ENCODE results near the gene ANKRD40CL. TPM values are rescaled to one million over a fixed set of nuclear protein-coding genes. Genes with fewer than 3 reads are reported as not detected.

ANKRD40CL gene
- total and polyA plus RNA-seq, 4 donors = 0.63 TPM; not detected in 3

GRCh38 chr17:50765454-50766221, 1.7 kb downstream of the ANKRD40CL start:
- no peaks in the 10 kb centered on the region for H3K4me1 ChIP-seq (ENCODE audit: control insufficient read depth, insufficient read depth, low read length)
- H3K4me3 ChIP-seq (ENCODE audit: low read depth, low read length) = no peak overlapping the region
- H3K36me3 ChIP-seq (ENCODE audit: control insufficient read depth, insufficient read depth, low read length) = no peaks in the 10 kb centered on the region
- WGBS (ENCODE audit: insufficient coverage) = 79% methylated on average over 6 of the region's 9 CpGs
- no peak for DNase-seq (ENCODE audit: low read depth in 4 of 6, low spot score in 6 of 6)
- H3K27me3 ChIP-seq (ENCODE audit: control insufficient read depth, insufficient read depth, low read length) = no peaks in the 10 kb centered on the region
- H3K9me3 ChIP-seq (ENCODE audit: control insufficient read depth, insufficient read depth, low read length) = no peaks in the 10 kb centered on the region
- H3K27ac ChIP-seq (ENCODE audit: low read depth, low read length) = no peak overlapping the region

GRCh38 chr17:50764734-50765149, 2.6 kb downstream of the ANKRD40CL start:
- WGBS (ENCODE audit: insufficient coverage) = 50% methylated on average over 1 of the region's 2 CpGs
- Histone ChIP-seq H3K27me3 (ENCODE audit: control insufficient read depth, insufficient read depth, low read length) (no peaks in the 10 kb centered on the region), H3K4me3 (ENCODE audit: low read depth, low read length) (no peak overlapping the region), H3K9me3 (ENCODE audit: control insufficient read depth, insufficient read depth, low read length) (no peaks in the 10 kb centered on the region), H3K27ac (ENCODE audit: low read depth, low read length) (no peak overlapping the region), H3K4me1 (ENCODE audit: control insufficient read depth, insufficient read depth, low read length) (no peaks in the 10 kb centered on the region), H3K36me3 (ENCODE audit: control insufficient read depth, insufficient read depth, low read length) (no peaks in the 10 kb centered on the region)
- DNase-seq (ENCODE audit: low read depth in 4 of 6, low spot score in 6 of 6) = no peak

DNA sequence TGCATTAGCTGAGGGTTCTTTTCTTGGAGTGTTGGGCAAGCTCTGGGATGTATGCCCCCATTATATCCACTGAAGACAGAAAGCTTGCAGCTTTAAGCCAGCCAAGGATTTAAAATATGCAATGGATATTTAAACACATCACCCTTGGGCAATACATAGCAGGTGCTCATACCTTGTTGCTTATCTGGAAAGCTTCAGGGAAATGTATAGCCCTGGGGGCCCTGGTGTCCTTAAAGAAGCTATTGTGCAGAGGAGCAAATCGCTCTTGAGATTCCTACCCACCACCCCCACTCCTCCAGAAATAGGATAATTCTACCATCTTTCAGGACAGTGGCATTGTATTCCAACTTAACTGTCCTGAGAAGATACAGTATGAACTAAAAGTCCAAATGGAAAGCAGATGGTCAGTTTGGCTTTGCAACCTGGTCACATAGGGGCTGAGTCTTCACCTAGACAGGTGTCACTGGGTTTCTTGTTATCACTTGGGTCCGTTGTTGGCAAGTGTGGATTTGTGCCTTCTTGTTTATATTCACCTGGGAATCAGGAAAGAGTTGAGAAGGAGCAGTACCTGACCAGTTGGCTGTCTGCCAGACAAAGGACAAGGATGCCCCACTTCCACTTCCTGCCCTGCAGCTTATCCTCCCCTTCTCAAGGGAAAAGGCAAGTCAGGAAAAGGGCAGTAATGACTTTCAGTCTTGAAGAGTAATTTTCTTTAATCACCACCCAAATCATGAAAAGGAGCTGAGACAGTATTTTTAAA, 3.4 kb downstream of the ANKRD40CL start:
- H3K9me3 ChIP-seq (ENCODE audit: control insufficient read depth, insufficient read depth, low read length) = no peaks in the 10 kb centered on the region
- H3K4me3 ChIP-seq (ENCODE audit: low read depth, low read length) = no peak overlapping the region
- H3K36me3 ChIP-seq (ENCODE audit: control insufficient read depth, insufficient read depth, low read length) = no peaks in the 10 kb centered on the region
- WGBS (ENCODE audit: insufficient coverage) = 67% methylated on average over 1 of the region's 2 CpGs
- no peaks in the 10 kb centered on the region for H3K4me1 ChIP-seq (ENCODE audit: control insufficient read depth, insufficient read depth, low read length)
- peak in 2 of 6 donors; percentile 15 to 46 for DNase-seq (ENCODE audit: low read depth in 4 of 6, low spot score in 6 of 6)
- no peaks in the 10 kb centered on the region for H3K27me3 ChIP-seq (ENCODE audit: control insufficient read depth, insufficient read depth, low read length)
- H3K27ac ChIP-seq (ENCODE audit: low read depth, low read length) = no peak overlapping the region

DNA sequence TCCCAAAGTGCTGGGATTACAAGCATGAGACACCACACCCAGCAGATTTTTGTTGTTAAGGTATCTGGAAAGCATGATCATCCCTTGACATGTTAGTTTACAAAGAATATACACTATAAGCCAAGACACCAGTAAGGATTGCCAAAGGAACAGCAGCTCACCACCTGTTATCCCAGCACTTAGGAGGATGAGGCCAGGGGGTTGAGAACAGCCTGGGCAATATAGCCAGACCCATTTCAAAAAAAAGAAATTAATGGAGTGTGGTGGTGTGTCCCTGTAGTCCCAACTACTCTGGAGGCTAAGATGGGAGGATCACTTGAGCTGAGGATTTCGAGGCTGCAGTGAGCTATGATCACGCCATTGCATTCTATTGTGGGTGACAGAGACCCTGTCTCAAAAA, 5.1 kb downstream of the ANKRD40CL start:
- Histone ChIP-seq H3K27ac (ENCODE audit: low read depth, low read length) (no peak overlapping the region), H3K4me1 (ENCODE audit: control insufficient read depth, insufficient read depth, low read length) (no peaks in the 10 kb centered on the region), H3K27me3 (ENCODE audit: control insufficient read depth, insufficient read depth, low read length) (no peaks in the 10 kb centered on the region), H3K9me3 (ENCODE audit: control insufficient read depth, insufficient read depth, low read length) (no peaks in the 10 kb centered on the region), H3K36me3 (ENCODE audit: control insufficient read depth, insufficient read depth, low read length) (no peaks in the 10 kb centered on the region), H3K4me3 (ENCODE audit: low read depth, low read length) (no peak overlapping the region)
- DNase-seq (ENCODE audit: low read depth in 4 of 6, low spot score in 6 of 6) = peak in 1 of 6 donors; percentile 35
- WGBS (ENCODE audit: insufficient coverage) = no CpG with 5 or more reads among the region's 2 CpGs

DNA sequence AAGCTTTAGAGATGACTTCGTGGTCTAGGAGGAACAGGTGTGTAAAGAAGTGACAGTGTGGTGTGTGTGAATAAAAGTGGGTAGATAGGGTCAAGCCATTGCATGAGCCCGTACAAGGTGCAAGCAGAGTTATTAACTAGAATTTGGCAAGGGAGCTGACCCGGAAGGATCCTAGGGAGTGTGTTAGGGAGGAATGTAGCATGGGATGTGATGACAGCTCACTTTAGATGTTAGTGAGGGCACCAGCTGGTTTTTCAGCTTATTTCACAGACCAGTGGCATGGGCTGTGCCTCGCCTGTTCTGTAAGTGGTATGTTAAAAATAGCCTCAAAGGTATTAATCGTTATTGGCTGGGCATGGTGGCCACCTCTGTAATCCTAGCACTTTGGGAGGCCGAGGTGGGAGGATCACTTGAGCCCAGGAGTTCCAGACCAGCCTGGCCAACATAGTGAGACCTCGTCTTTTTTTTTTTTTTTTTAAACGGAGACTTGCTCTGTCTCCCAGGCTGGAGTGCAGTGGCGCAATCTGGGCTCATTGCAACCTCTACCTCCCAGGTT, 8.3 kb downstream of the ANKRD40CL start:
- Histone ChIP-seq H3K9me3 (ENCODE audit: control insufficient read depth, insufficient read depth, low read length) (no peaks in the 10 kb centered on the region), H3K4me1 (ENCODE audit: control insufficient read depth, insufficient read depth, low read length) (no peaks in the 10 kb centered on the region), H3K36me3 (ENCODE audit: control insufficient read depth, insufficient read depth, low read length) (peaks cover 3% of the 10 kb centered on the region), H3K27ac (ENCODE audit: low read depth, low read length) (no peak overlapping the region), H3K27me3 (ENCODE audit: control insufficient read depth, insufficient read depth, low read length) (no peaks in the 10 kb centered on the region), H3K4me3 (ENCODE audit: low read depth, low read length) (no peak overlapping the region)
- DNase-seq (ENCODE audit: low read depth in 4 of 6, low spot score in 6 of 6) = no peak
- WGBS (ENCODE audit: insufficient coverage) = 83% methylated on average over 6 of the region's 9 CpGs

- Histone ChIP-seq H3K9me3 (ENCODE audit: control insufficient read depth, insufficient read depth, low read length) (no peaks in the 10 kb centered on the region), H3K4me3 (ENCODE audit: low read depth, low read length) (no peak overlapping the region), H3K36me3 (ENCODE audit: control insufficient read depth, insufficient read depth, low read length) (peaks cover 3% of the 10 kb centered on the region), H3K4me1 (ENCODE audit: control insufficient read depth, insufficient read depth, low read length) (no peaks in the 10 kb centered on the region), H3K27me3 (ENCODE audit: control insufficient read depth, insufficient read depth, low read length) (no peaks in the 10 kb centered on the region), H3K27ac (ENCODE audit: low read depth, low read length) (no peak overlapping the region)
- DNase-seq (ENCODE audit: low read depth in 4 of 6, low spot score in 6 of 6) = no peak
- WGBS (ENCODE audit: insufficient coverage) = 83% methylated on average over 1 of the region's 5 CpGs
Measured at GRCh38 chr17:50758524-50758923, 8.8 kb downstream of the ANKRD40CL start.

DNA sequence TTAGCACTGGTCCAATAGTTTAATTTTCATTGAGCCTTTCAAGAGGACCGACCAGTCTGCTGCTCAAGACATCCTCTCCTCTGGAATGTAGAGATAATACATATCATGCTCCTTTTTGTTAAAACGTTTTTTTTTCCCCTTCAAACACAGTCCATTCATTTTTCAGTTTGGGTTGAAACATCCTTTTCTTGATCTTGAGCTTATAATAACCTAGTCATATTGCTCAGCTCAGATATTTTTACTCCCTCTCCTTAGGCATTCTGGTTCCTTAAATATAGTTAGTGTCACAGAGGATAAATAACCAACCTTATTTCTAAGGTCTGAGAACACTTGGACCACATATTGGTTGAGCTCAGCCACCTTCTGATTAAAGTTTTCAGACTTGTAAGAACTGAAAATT, 12.8 kb downstream of the ANKRD40CL start:
- no CpG with 5 or more reads among the region's 2 CpGs for WGBS (ENCODE audit: insufficient coverage)
- Histone ChIP-seq H3K36me3 (ENCODE audit: control insufficient read depth, insufficient read depth, low read length) (peaks cover 3% of the 10 kb centered on the region), H3K9me3 (ENCODE audit: control insufficient read depth, insufficient read depth, low read length) (no peaks in the 10 kb centered on the region), H3K27me3 (ENCODE audit: control insufficient read depth, insufficient read depth, low read length) (no peaks in the 10 kb centered on the region), H3K27ac (ENCODE audit: low read depth, low read length) (no peak overlapping the region), H3K4me3 (ENCODE audit: low read depth, low read length) (no peak overlapping the region), H3K4me1 (ENCODE audit: control insufficient read depth, insufficient read depth, low read length) (no peaks in the 10 kb centered on the region)
- no peak for DNase-seq (ENCODE audit: low read depth in 4 of 6, low spot score in 6 of 6)

DNA sequence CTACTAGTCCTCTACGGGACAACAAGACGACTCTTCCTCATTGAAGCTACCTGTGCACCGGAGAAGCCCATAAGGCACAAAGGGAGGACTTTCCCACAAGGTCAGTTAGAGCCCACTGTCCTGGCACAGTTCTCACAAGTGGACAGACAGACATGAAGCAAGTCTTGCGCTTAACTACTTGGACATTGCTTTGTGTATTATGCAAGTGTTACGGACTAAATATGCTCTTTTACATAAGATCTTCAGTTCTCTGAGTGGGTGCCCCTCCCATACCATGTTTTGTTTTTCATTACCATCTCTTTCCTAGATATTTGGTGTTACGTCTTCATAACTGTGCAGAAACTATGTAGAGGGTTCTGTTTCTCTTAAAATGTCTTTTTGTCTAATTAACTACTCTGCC, 18.1 kb downstream of the ANKRD40CL start:
- WGBS (ENCODE audit: insufficient coverage) = 96% methylated on average over 3 of the region's 6 CpGs
- H3K36me3 ChIP-seq (ENCODE audit: control insufficient read depth, insufficient read depth, low read length) = peaks cover 17% of the 10 kb centered on the region
- no peaks in the 10 kb centered on the region for H3K27me3 ChIP-seq (ENCODE audit: control insufficient read depth, insufficient read depth, low read length)
- H3K4me1 ChIP-seq (ENCODE audit: control insufficient read depth, insufficient read depth, low read length) = no peaks in the 10 kb centered on the region
- H3K27ac ChIP-seq (ENCODE audit: low read depth, low read length) = no peak overlapping the region
- no peak for DNase-seq (ENCODE audit: low read depth in 4 of 6, low spot score in 6 of 6)
- H3K4me3 ChIP-seq (ENCODE audit: low read depth, low read length) = no peak overlapping the region
- H3K9me3 ChIP-seq (ENCODE audit: control insufficient read depth, insufficient read depth, low read length) = no peaks in the 10 kb centered on the region

DNA sequence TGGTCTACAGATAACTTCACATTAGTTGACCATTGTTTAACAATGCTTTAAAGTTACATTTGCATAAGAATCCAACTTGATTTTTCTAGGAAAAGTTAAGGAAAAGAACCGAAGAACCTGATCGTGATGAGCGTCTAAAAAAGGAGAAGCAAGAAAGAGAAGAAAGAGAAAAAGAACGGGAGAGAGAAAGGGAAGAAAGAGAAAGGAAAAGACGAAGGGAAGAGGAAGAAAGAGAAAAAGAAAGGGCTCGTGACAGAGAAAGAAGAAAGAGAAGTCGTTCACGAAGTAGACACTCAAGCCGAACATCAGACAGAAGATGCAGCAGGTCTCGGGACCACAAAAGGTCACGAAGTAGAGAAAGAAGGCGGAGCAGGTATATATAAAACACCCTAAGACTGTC, 21.7 kb downstream of the ANKRD40CL start:
- WGBS (ENCODE audit: insufficient coverage) = 93% methylated on average over 8 of the region's 12 CpGs
- peaks cover 29% of the 10 kb centered on the region for H3K36me3 ChIP-seq (ENCODE audit: control insufficient read depth, insufficient read depth, low read length)
- DNase-seq (ENCODE audit: low read depth in 4 of 6, low spot score in 6 of 6) = no peak
- no peaks in the 10 kb centered on the region for H3K27me3 ChIP-seq (ENCODE audit: control insufficient read depth, insufficient read depth, low read length)
- H3K27ac ChIP-seq (ENCODE audit: low read depth, low read length) = no peak overlapping the region
- H3K4me3 ChIP-seq (ENCODE audit: low read depth, low read length) = no peak overlapping the region
- no peaks in the 10 kb centered on the region for H3K4me1 ChIP-seq (ENCODE audit: control insufficient read depth, insufficient read depth, low read length)
- no peaks in the 10 kb centered on the region for H3K9me3 ChIP-seq (ENCODE audit: control insufficient read depth, insufficient read depth, low read length)

Data from spinal cord (tissue), 10 donors.